Testis (tissue), 3 donors: Measurements from ENCODE around the gene TM6SF1. TPM values are rescaled to one million over a fixed set of nuclear protein-coding genes. Genes with fewer than 3 reads are reported as not detected.
"Not testable (repeated sequence)": the region's sequence is repeated elsewhere in the genome, so short reads cannot be mapped to it uniquely, and the experiment has no call there.

Experiments
- DNase-seq: peaks from one replicate; pipeline ENCODE4 v3.0.0-alpha.2; 2019
- H3K27ac ChIP-seq, 2 donors: fragments of 200-600 bp; sonication (generic); one replicate each; pipeline ENCODE4 v1.5.1; 2019
- H3K27me3 ChIP-seq: fragments of 200-600 bp; sonication (generic); one replicate; pipeline ENCODE4 v1.5.1; 2019
- H3K36me3 ChIP-seq: fragments of 200-600 bp; sonication (generic); one replicate; pipeline ENCODE4 v1.5.1; 2017; ENCODE audit warnings: low read depth; ENCODE audit errors: missing control alignments
- H3K4me1 ChIP-seq: fragments of 200-600 bp; sonication (generic); one replicate; pipeline ENCODE4 v1.5.1; 2019
- H3K4me3 ChIP-seq, 2 donors: fragments of 200-600 bp; sonication (generic); one replicate each; pipeline ENCODE4 v1.5.1; 2017 to 2019
- H3K9me3 ChIP-seq: fragments of 200-600 bp; sonication (generic); one replicate; pipeline ENCODE4 v1.5.1; 2017
- CTCF ChIP-seq, 3 experiments: fragments of 450-650 bp in 2 of 3; fragments of 200-600 bp in 1 of 3; sonication (generic) in 1 of 3; IDR thresholded peaks; one replicate each; pipeline ENCODE4 v1.5.1; 2016 to 2019; ENCODE audit warnings: antibody characterized with exemption in 3 of 3, mild to moderate bottlenecking in 2 of 3, moderate library complexity in 1 of 3
- POLR2A ChIP-seq: fragments of 450-650 bp; IDR thresholded peaks from one replicate; pipeline ENCODE4 v1.6.1; 2017; ENCODE audit warnings: antibody characterized with exemption, mild to moderate bottlenecking, moderate library complexity
- WGBS, 2 donors: methylation state at CpG; one replicate each; pipeline ENCODE4 v1.1.5; 2018; 5-methylcytosine and 5-hydroxymethylcytosine counted together
- intact Hi-C: fragments of 100-400 bp; cut with DNase I; formaldehyde crosslinking; loops from one replicate; pipeline ENCODE4 v1.15.1; 2023; ENCODE audit warnings: low total_unique reads
- polyA plus RNA-seq: library from polyadenylated mRNA; stranded (reverse); fragments of 350-450 nt; fragmentation: Illumina TruSeq; extraction: RNeasy Lipid Tissue Mini Kit (QIAGEN cat#74804); gene quantifications from one replicate; pipeline ENCODE4 v1.2.3, GENCODE V29; 2014; ENCODE audit warnings: low read depth, low replicate concordance; ENCODE audit not compliant: insufficient read depth
- total RNA-seq, 2 donors: library from RNA; depleted of rRNA; stranded (reverse); fragments of >200 nt; gene quantifications; one replicate each; pipeline ENCODE4 v1.2.3, GENCODE V29; 2016

The TM6SF1 gene
- total and polyA plus RNA-seq, 3 donors from 2014 or later: 3.0 to 9.7 (median 5.0) TPM

- WGBS, 2 donors: 93 to 94% methylated on average over 2 of the region's 2 CpGs
- DNase-seq: no peak
Measured at GRCh38 chr15:83129791-83130190, 22.3 kb downstream of the TM6SF1 start.

GRCh38 chr15:83132861-83133523 lies 25.5 kb downstream of the TM6SF1 start:
- Histone ChIP-seq H3K9me3 (no peaks in the 10 kb centered on the region), H3K27ac (no peak overlapping the region), H3K4me3 (no peak overlapping the region), H3K36me3 (no peaks in the 10 kb centered on the region), H3K27me3 (no peaks in the 10 kb centered on the region), H3K4me1 (no peaks in the 10 kb centered on the region)
- TF ChIP-seq POLR2A (no peak), CTCF (IDR thresholded peaks at IDR 0.05) (no peak)
- no peak for DNase-seq
- intact Hi-C loops: no loop called here
- 91 to 94% methylated on average over 4 of the region's 4 CpGs for WGBS, 2 donors

More at GRCh38 chr15:83129791-83130190, 22.3 kb downstream of the TM6SF1 start:
- TF ChIP-seq CTCF (IDR thresholded peaks at IDR 0.05): no peak
- TF ChIP-seq POLR2A: no peak
- Histone ChIP-seq H3K9me3 (no peaks in the 10 kb centered on the region), H3K4me3 (no peak overlapping the region), H3K27me3 (no peaks in the 10 kb centered on the region), H3K4me1 (no peaks in the 10 kb centered on the region), H3K27ac (no peak overlapping the region), H3K36me3 (no peaks in the 10 kb centered on the region)
- intact Hi-C loops: no loop called here

DNA sequence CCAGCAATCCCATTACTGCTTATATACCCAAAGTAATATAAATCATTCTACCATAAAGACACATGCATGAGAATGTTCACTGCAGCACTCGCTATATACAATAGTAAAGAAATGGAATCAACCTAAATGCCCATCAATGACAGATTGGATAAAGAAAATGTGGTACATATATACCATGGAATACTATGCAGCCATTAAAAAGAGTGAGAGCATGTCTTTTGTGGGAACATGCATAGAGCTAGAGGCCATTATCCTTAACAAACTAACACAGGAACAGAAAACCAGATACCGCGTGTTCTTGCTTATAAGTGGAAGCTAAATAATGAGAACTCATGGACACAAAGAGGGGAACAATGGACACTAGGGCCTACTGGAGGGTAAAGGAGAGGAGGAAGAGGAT lies 34.7 kb downstream of the TM6SF1 start:
- intact Hi-C loops: not testable (repeated sequence)

GRCh38 chr15:83144771-83145170 lies 37.3 kb downstream of the TM6SF1 start:
- H3K27ac ChIP-seq: no peak overlapping the region
- no peaks in the 10 kb centered on the region for H3K4me1 ChIP-seq
- H3K27me3 ChIP-seq: no peaks in the 10 kb centered on the region
- 82 to 84% methylated on average over 3 of the region's 3 CpGs for WGBS, 2 donors
- H3K36me3 ChIP-seq: no peaks in the 10 kb centered on the region
- no peaks in the 10 kb centered on the region for H3K9me3 ChIP-seq
- DNase-seq: no peak
- no peak for TF ChIP-seq POLR2A
- no peak for TF ChIP-seq CTCF (IDR thresholded peaks at IDR 0.05)
- no peak overlapping the region for H3K4me3 ChIP-seq
- intact Hi-C loops: no loop called here

More for the DNA sequence above, 34.7 kb downstream of the TM6SF1 start:
- H3K4me1 ChIP-seq, H3K36me3 ChIP-seq, DNase-seq, H3K27ac ChIP-seq, H3K4me3 ChIP-seq, H3K27me3 ChIP-seq, H3K9me3 ChIP-seq: not testable (repeated sequence)
- WGBS, 2 donors: 95 to 100% methylated on average over 3 of the region's 3 CpGs

GRCh38 chr15:83153288-83153687 lies 45.8 kb downstream of the TM6SF1 start:
- Histone ChIP-seq H3K4me3 (no peak overlapping the region), H3K4me1 (peaks cover 3% of the 10 kb centered on the region), H3K27ac (peak overlapping the region; percentile 54 to 69), H3K27me3 (no peaks in the 10 kb centered on the region), H3K9me3 (no peaks in the 10 kb centered on the region), H3K36me3 (no peaks in the 10 kb centered on the region)
- TF ChIP-seq POLR2A (no peak), CTCF (IDR thresholded peaks at IDR 0.05) (no peak)
- DNase-seq: no peak
- intact Hi-C loops: no loop called here
- WGBS, 2 donors: 93 to 100% methylated on average over 1 of the region's 1 CpG
